ENCODE data around the gene DIP2C. TPM values are rescaled to one million over a fixed set of nuclear protein-coding genes. Genes with fewer than 3 reads are reported as not detected.

Gene DIP2C
- total RNA-seq, 1 experiment from 2014 or later = 4.9 TPM

GRCh38 chr10:559767-560047 is 129.8 kb downstream of the DIP2C start:
- no peak for DNase-seq (ENCODE audit: low read depth)
- in situ Hi-C loops (cut with HindIII; ENCODE audit: low pct_unique_long_range_greater_than_20kb, low sequenced_read_pairs) = no loop called here

DNA sequence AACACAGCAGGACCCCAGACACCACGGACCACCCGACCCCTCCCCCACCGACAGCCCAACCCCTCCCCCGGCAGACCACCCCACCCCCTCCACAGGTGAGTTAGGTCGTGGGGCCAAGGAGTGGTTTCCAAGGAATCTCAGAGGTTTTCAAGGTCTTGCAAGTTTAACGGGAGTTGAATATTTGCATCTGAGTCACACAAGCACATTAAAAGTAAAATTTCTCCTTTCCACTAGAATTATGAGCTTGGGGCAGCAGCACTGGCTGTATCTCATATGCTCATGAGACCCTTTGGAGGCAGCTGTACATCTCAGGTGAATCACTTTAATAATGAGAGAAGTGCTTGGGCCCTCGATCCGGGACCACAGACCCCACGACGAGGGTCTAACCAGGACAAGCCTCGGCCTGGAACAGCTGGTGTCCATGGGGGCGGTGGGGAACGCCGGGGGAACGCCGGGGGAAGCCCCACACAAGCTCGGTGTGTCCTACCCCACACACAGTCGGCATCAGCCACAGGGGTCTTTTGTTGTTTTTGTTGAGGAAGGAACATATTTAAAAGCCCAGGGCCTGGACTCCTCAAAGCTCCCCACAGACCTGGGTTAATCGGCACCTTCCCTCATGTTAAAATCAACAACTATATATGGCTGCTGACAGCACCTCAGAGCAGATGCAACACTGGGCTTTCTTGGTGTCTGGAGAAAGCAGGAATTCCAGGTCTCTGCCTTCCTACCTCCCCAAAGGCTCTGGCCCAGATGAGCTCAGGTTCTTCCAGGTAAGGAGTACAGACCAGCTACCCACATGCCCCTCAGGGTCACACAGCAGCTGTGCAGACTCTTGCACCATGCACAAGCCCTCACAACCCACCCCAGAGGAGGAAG is 130.3 kb downstream of the DIP2C start:
- in situ Hi-C loops (cut with HindIII; ENCODE audit: low pct_unique_long_range_greater_than_20kb, low sequenced_read_pairs) = no loop called here
- no peak for DNase-seq (ENCODE audit: low read depth)

GRCh38 chr10:558364-558763 is 131.1 kb downstream of the DIP2C start:
- no peak for DNase-seq (ENCODE audit: low read depth)

GRCh38 chr10:557792-558328 is 131.6 kb downstream of the DIP2C start:
- peak; percentile 12 for DNase-seq (ENCODE audit: low read depth)
- in situ Hi-C loops (cut with HindIII; ENCODE audit: low pct_unique_long_range_greater_than_20kb, low sequenced_read_pairs) = no loop called here

More at GRCh38 chr10:558364-558763, 131.1 kb downstream of the DIP2C start:
- in situ Hi-C loops (cut with HindIII; ENCODE audit: low pct_unique_long_range_greater_than_20kb, low sequenced_read_pairs) = no loop called here

DNA sequence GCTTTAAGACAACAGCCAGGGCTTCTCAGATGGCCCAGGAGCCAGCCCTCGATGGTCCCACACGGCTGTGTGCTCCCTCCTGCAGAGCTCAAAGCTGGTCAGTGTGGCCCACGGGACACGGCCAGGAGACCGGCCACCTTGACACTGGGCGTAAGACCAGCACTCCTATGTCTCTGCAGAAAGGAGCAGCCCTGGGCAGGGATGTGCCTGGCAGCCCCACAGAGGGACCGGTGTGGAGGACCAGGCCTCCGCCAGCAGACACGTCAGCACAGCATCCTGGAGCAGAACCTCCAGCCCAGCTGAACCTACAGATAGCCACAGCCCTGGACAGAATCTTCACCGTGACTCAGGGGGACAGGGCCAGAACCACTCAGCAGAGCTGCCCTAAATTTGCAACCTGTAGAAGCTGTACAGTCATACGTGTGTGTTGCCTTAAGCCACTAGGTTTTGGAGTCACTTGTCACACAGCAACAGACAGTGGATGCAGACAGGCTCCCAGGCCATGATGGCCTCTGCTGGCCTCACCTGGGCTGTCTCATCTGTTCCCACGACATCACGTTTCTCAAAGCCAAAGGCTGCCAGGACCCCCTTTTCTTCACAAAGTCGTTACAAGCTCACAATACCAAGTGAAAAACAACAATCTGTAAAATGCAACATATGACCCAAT is 132.4 kb downstream of the DIP2C start:
- in situ Hi-C loops (cut with HindIII; ENCODE audit: low pct_unique_long_range_greater_than_20kb, low sequenced_read_pairs) = no loop called here
- DNase-seq (ENCODE audit: low read depth) = no peak

- in situ Hi-C loops (cut with HindIII; ENCODE audit: low pct_unique_long_range_greater_than_20kb, low sequenced_read_pairs) = no loop called here
- no peak for DNase-seq (ENCODE audit: low read depth)
These were observed 133.7 kb downstream of the DIP2C start for GRCh38 chr10:555682-556350.

- no peak for DNase-seq (ENCODE audit: low read depth)
- in situ Hi-C loops (cut with HindIII; ENCODE audit: low pct_unique_long_range_greater_than_20kb, low sequenced_read_pairs) = no loop called here
These were observed 134.2 kb downstream of the DIP2C start for GRCh38 chr10:555281-555680.

DNA sequence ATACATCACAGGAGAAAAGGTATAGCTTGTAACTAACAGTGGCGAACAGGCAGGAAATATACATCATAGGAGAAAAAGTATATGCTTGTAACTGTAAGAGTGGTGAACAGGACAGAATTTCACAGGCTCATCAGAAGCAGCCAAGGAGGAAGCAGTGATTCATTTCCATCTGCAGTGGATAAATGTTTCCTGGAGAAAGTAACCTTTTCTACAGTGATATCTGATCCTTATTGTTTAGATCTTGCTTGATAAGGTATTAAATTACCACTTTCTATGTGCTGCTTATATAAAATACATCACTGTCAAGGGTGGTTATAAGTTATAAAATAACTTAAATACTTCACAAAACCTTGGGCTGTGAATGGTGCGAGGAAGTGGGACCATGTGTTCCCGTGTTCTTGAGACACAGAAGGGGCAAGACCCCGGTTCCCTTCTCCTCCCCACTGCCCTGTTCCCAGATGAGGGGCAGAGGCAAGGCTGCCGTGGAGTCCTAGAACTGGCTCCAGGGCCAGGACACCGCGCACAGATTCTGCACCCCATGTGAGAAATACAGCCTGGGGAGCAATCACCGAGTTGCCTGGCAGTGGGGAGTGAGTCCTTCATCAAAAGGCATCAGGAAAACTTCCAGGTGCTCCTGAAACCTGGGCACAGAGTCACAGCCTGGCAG is 135.2 kb downstream of the DIP2C start:
- in situ Hi-C loops (cut with HindIII; ENCODE audit: low pct_unique_long_range_greater_than_20kb, low sequenced_read_pairs) = no loop called here
- DNase-seq (ENCODE audit: low read depth) = no peak

GRCh38 chr10:553233-553632 is 136.2 kb downstream of the DIP2C start:
- no peak for DNase-seq (ENCODE audit: low read depth)
- in situ Hi-C loops (cut with HindIII; ENCODE audit: low pct_unique_long_range_greater_than_20kb, low sequenced_read_pairs) = no loop called here

- no peak for DNase-seq (ENCODE audit: low read depth)
- in situ Hi-C loops (cut with HindIII; ENCODE audit: low pct_unique_long_range_greater_than_20kb, low sequenced_read_pairs) = no loop called here
These were observed 136.8 kb downstream of the DIP2C start for GRCh38 chr10:552679-553078.

DNA sequence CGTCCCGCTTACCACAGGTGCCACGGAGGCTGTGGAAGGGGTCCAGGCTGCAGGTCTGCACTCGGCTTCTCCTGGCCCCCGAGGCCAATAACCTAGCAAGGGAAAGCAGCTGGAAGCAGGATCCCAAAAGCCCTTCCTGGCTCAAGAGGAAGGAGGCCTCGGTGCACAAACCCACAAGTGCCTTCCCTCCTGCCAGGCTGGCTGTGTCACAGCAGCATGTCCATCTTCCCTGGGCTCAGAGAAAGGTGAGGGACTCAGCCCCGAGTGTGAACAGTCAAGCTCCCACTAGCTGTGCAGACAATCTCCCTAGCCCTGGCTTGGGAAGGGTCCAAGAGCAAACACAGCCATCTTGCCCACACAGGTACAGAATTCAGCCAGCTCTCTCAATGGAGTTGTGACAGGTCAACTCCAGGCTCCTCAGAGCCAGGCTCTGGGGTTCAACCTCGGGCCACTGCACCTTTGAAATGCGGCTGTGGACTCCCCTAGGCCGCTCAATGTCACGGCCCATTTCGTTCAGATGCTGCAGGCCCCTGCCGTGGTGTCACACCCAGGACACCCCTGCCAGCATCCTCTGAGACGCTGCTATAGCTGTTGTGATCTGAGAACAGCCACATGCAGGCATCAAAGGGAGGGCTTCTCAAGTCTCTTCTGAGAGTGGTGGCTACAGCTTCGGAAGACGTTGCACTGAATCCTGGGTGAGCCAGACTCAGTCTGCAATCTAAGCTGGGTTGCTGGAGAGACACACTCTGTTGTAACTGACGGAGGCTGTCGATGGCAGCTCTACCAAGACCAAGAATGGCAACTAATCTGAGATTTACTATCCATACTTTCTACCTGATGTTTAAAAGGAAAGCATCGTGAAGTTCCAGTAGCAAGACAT is 137.9 kb downstream of the DIP2C start:
- DNase-seq (ENCODE audit: low read depth) = no peak
- in situ Hi-C loops (cut with HindIII; ENCODE audit: low pct_unique_long_range_greater_than_20kb, low sequenced_read_pairs) = no loop called here

- in situ Hi-C loops (cut with HindIII; ENCODE audit: low pct_unique_long_range_greater_than_20kb, low sequenced_read_pairs) = no loop called here
- DNase-seq (ENCODE audit: low read depth) = no peak
These were observed 138.6 kb downstream of the DIP2C start for GRCh38 chr10:550665-551372.

GRCh38 chr10:549391-549790 is 140.1 kb downstream of the DIP2C start:
- DNase-seq (ENCODE audit: low read depth) = no peak
- in situ Hi-C loops (cut with HindIII; ENCODE audit: low pct_unique_long_range_greater_than_20kb, low sequenced_read_pairs) = no loop called here

GRCh38 chr10:548238-548901 is 141.1 kb downstream of the DIP2C start:
- DNase-seq (ENCODE audit: low read depth) = no peak
- in situ Hi-C loops (cut with HindIII; ENCODE audit: low pct_unique_long_range_greater_than_20kb, low sequenced_read_pairs) = no loop called here

DNA sequence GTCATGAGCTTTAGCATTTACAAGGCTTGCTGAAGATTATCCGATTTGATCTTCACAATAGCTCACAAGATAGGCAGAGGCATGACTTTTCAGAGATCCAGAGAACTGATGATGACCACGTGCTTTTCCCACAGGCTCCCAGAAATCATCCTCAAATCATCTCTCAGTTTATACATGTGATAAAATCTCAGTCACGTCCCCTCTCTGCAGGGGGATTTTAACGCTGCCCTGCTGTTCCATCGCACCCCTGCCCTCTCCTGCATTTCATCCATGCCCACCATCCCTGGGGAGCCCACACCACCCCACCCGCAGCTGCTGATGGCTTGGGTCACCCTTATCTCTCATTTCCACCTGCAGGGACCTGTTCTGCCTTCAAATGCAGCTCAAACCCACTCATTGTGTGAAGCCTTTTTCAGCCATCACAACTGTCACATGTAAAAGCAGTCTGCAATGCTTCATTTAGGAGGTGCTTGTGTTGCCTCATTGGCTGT is 141.8 kb downstream of the DIP2C start:
- in situ Hi-C loops (cut with HindIII; ENCODE audit: low pct_unique_long_range_greater_than_20kb, low sequenced_read_pairs) = no loop called here
- no peak for DNase-seq (ENCODE audit: low read depth)

- no peak for DNase-seq (ENCODE audit: low read depth)
- in situ Hi-C loops (cut with HindIII; ENCODE audit: low pct_unique_long_range_greater_than_20kb, low sequenced_read_pairs) = no loop called here
These were observed 142.4 kb downstream of the DIP2C start for GRCh38 chr10:546971-547590.
